Measurements from ENCODE around the gene SNAP47.

Gene SNAP47

DNA sequence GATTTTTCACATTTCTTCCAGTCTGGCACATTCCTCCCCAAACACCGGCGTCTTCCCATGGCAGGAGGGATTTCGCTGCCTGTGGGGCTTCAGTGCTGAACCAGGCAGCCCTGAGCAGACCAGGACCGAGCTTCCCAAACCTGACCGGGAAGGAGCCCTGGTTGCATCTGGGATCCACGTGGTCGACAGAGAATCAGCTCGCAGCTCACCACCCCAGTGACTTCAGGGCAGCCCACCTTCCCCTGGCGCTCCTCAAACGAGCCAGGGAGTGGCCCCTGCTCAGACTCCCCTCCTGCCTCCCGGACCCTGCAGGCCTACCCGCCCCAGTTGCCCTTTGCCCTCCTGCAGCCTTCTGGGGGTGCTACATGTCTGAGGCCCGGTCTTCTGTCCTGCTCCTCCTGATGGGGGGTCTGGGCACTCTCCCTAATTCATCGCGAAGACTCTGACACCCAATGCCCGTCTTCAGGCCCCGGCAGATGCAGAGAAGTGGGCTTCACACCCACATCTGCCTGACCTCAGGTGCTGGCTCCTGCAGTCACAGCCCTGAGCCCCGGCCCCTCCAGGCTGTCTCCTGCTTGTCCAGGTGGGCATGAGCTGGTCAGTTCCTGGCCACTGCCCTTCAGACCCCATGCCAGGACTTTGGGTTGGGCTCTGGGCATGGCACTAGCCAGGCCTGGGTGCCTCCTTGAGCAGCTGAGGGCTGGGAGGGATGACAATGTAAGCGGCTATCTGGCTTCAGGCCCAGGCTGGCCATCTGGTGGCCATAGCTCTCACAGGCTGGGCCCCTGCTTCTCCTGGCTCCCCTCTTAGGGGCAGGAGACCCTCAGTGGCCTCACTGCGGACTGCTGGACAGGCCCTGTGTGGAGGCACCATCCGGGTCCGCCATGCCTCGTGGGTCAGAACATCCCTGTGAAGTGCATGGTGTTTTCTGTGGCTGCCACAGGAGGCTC lies 54.1 kb downstream of the SNAP47 start:
- H3K4me3 ChIP-seq (ENCODE audit: low read length): peak overlapping the region; percentile 65
- TF ChIP-seq, protein P1, sequence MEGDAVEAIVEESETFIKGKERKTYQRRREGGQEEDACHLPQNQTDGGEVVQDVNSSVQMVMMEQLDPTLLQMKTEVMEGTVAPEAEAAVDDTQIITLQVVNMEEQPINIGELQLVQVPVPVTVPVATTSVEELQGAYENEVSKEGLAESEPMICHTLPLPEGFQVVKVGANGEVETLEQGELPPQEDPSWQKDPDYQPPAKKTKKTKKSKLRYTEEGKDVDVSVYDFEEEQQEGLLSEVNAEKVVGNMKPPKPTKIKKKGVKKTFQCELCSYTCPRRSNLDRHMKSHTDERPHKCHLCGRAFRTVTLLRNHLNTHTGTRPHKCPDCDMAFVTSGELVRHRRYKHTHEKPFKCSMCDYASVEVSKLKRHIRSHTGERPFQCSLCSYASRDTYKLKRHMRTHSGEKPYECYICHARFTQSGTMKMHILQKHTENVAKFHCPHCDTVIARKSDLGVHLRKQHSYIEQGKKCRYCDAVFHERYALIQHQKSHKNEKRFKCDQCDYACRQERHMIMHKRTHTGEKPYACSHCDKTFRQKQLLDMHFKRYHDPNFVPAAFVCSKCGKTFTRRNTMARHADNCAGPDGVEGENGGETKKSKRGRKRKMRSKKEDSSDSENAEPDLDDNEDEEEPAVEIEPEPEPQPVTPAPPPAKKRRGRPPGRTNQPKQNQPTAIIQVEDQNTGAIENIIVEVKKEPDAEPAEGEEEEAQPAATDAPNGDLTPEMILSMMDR (conservative IDR thresholded peaks at IDR 0.05; ENCODE audit: low read depth, low read length): no peak
- no peak for DNase-seq (ENCODE audit: low read depth)

DNA sequence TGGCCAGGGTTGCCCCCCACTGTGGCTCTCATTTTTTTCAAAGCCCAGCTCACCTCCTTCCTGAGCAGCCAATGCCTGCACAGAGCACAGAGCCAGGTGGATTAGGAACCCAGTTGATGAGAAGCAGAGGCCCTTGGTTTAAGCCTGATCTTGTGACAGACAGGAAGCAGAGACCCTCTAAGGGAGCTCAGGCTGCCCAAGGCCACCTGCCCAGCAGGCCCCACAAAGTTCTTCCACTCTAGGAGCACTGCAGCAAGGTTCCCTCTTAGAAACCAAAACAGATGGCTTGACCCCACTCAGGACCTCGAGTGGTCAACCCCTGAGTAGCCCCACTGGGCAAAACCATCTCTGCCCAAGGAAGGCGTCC lies 54.8 kb downstream of the SNAP47 start:
- TF ChIP-seq, protein P1 (conservative IDR thresholded peaks at IDR 0.05; ENCODE audit: low read depth, low read length): no peak
- DNase-seq (ENCODE audit: low read depth): no peak
- no peak overlapping the region for H3K4me3 ChIP-seq (ENCODE audit: low read length)

DNA sequence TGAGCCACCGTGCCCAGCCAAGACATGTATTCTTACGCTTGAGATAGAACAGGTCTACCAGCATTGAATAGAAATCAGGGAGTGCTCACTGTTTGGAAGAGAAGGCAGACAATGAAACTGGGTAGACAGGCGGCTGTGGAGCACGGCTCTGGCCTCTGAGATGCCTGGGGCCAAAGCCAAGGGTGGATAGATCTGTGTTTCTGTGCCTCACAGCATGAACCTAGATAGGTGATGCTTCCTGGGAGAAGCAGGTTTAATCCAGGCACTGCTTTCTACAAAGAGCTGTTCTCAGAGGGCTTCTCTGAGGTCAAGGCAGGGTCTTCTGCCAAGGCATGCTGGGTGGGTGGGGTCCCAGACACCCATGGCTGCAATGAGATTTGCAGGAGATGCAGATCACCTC lies 55.6 kb downstream of the SNAP47 start:
- DNase-seq (ENCODE audit: low read depth): no peak
- TF ChIP-seq, protein P1 (conservative IDR thresholded peaks at IDR 0.05; ENCODE audit: low read depth, low read length): no peak
- H3K4me3 ChIP-seq (ENCODE audit: low read length): no peak overlapping the region

DNA sequence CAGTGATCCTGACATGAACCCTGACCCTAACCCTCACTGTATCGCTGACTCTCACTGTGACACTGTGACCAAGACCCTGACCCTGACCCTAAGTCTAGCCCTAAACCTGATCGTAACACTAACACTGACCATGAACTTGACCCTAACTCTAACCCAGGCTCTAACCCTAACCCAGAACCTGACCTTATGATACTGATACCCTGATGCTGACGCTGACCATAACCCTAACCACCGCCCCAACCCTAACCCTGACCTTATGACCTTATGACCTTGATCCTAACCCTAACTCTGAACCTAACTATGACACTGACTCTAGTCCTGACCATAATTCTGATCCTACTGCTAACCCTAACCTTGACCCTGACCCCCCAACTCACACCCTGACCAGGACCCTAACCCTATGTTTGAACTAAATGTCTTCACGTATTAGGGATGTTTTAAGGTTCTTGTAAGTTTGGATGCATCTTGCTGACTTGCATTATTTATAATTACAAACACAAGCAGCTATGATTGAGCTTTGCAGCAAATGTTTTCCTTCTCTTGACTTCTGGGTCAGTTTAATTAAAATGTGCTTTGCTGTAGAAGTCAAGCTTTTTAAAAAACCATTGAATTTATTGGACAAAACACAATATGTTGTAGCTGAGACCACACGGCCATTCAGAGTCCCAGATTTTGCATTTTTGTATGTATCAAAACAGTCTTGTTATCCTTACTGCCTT lies 56.3 kb downstream of the SNAP47 start:
- no peak overlapping the region for H3K4me3 ChIP-seq (ENCODE audit: low read length)
- no peak for DNase-seq (ENCODE audit: low read depth)
- TF ChIP-seq, protein P1 (conservative IDR thresholded peaks at IDR 0.05; ENCODE audit: low read depth, low read length): no peak

DNA sequence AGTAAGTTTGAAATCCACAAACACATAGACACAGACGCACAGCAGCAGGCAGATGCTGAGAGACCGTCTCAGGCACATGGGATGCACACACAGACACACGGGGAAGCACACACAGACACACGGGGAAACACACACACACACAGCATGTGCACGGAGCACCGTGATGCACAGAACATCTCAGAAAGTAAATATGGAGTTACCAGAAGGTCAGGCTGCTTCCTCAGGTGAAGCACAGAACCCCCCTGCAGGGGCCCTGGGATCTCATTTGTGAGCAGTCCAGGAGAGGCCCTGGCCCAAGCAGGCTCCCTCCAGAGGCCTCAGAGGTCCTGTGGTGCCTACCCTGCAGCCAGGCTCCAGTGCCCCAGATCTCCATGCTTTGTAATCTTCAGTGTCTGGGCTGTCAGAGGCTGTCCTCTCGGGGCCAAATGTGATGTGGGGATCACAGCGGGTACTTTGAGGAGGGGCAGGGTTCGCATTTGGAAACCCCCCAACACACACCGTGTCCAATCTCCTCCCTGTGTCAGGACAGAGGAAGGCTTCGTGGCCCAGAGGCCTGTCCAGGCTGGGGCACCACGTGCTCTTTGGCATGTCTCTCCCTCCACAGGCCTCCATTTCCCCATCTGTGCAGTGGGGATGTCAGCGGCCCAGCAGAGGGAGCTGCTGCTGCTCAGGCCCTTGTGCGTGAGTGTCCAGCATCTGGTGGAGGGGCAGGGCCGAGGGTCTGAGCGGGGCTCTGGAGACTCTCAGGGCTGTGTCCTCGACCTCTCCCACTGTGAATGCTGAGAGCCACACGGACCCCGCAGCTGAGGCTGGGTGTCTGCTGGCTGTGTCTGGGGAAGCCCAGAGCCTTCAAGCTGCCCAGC lies 57.2 kb downstream of the SNAP47 start:
- no peak overlapping the region for H3K4me3 ChIP-seq (ENCODE audit: low read length)
- TF ChIP-seq, protein P1 (conservative IDR thresholded peaks at IDR 0.05; ENCODE audit: low read depth, low read length): peak; percentile 7
- DNase-seq (ENCODE audit: low read depth): no peak

DNA sequence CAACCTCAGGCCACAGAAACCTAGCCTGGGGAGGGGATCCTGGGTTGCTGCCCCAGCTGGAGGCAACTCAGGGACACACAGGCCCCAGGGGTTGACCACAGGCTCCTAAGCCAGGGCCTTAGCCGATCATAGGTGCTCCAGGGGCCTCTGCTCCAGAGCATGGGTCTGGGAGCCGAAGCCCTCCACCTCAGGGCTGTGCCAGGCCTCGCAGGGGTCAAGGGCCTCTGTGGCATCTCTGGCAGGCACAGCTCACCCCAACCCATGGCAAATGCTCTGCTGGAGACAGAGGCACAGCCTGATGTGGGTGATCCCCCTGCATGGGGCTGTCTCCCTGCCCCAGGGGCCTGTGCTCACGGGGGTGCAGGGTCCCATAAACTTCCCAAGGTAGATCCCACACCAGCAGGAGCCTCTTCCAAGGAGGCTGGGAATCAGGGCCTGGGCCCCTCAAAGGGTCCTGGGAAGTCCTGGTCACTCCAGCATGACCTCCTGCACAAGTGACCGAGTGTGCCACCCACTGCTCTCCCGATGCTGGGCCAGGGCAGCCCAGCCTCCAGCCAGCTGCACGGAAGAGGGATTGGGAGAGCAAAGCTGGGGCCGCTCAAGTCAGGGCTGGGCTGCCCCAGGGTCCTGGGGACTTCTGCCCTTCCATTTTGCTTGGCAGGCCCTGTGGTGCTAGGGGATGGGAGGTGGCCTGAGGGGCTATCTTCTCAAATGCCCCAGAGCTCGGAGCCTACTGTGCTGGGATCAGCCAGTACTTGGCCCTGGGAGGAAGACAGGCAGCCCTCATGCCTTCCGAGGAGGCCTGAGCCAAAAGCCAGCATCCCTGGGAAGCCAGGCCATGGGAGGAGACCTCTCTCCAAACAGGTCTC lies 58.1 kb downstream of the SNAP47 start:
- H3K4me3 ChIP-seq (ENCODE audit: low read length): no peak overlapping the region
- DNase-seq (ENCODE audit: low read depth): no peak
- TF ChIP-seq, protein P1 (conservative IDR thresholded peaks at IDR 0.05; ENCODE audit: low read depth, low read length): no peak
